ENCODE results near the gene LMNTD2. TPM values are rescaled to one million over a fixed set of nuclear protein-coding genes. Genes with fewer than 3 reads are reported as not detected.
A peak's percentile ranks its signal among the peaks of the same experiment; 100 is the strongest.
"Not testable (repeated sequence)": the region's sequence is repeated elsewhere in the genome, so short reads cannot be mapped to it uniquely, and the experiment has no call there.

The LMNTD2 gene
- total RNA-seq, 1 donor: 2.2 TPM

DNA sequence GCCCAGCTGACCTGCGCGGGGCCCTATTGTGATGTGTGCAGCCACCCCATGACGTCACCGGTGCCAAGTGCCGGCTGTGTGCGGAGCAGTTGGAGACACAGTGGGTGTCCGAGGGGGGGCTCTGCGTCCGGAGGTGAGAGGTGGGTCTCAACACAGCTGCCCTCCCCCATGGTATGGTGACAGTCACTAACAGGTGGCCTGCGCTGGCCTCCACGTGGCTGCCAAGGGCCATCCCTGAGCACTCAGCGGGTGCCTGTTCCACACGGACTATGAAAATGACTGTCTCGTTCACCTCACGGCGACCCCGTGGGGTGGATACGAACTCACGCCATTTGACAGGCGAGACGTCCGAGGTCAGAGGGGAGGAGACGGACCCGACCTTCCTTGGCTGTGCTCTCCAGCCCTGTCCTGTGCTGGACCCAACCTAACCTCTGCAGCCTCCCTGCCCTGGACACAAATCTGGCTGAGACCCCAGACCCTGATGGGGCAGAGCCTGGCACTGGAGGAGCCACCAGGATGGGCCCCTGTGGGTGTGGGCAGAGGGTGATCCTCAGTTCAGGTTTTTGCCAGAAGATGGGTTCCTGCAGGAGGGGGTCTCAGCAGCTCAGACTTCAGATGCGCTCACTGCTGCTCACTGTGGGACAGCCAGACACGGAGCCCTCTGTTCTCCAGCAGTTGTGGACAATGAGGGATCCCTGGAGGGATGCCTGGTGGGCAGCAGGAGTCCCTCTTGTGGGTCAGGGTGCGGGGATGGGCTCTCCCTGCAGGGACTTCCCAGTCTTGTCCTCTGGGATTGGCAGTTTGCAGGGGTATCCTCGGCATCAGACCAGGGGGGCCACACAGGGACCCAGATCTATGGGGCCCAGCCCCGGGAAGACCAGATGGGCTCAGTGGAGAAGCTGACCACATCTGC, 31.5 kb downstream of the LMNTD2 start:
- DNase-seq (ENCODE audit: low read depth): no peak
- H3K4me3 ChIP-seq (ENCODE audit: low read depth, low read length): no peak overlapping the region
- TF ChIP-seq, protein P1, sequence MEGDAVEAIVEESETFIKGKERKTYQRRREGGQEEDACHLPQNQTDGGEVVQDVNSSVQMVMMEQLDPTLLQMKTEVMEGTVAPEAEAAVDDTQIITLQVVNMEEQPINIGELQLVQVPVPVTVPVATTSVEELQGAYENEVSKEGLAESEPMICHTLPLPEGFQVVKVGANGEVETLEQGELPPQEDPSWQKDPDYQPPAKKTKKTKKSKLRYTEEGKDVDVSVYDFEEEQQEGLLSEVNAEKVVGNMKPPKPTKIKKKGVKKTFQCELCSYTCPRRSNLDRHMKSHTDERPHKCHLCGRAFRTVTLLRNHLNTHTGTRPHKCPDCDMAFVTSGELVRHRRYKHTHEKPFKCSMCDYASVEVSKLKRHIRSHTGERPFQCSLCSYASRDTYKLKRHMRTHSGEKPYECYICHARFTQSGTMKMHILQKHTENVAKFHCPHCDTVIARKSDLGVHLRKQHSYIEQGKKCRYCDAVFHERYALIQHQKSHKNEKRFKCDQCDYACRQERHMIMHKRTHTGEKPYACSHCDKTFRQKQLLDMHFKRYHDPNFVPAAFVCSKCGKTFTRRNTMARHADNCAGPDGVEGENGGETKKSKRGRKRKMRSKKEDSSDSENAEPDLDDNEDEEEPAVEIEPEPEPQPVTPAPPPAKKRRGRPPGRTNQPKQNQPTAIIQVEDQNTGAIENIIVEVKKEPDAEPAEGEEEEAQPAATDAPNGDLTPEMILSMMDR (IDR thresholded peaks at IDR 0.05; ENCODE audit: insufficient read depth, low read depth, low read length): no peak

DNA sequence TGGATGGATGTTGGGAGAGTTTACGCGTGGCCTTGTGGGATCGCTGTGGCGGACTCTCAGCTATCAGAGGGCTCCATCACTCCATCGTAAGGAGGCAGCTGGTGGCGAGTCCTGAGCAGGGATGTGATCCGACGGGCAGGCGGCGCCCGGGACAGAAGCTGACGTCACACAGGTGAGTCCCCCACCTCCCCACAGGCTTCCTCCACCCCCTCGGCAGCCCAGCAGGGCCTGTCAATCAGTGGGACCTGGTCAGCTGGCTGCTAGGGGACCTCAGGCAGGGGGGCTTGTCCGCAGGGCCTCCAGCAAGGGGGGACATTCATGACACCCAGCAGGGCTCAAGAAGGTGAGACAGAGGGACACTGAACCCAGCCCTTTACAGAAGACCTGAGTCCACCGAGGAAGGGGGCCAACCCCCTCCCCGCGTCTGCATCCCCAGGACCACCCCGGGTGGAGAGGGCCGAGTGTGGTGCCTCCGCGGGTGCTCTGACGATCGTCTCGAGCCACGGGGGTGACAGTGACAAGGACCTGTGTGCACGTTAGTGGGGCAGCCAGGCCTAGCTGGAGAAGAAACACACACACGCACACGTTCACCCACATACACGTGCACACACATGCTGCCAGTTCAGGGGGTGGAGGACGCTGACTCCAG, 32.2 kb downstream of the LMNTD2 start:
- no peak for DNase-seq (ENCODE audit: low read depth)
- no peak overlapping the region for H3K4me3 ChIP-seq (ENCODE audit: low read depth, low read length)
- TF ChIP-seq, protein P1 (IDR thresholded peaks at IDR 0.05; ENCODE audit: insufficient read depth, low read depth, low read length): no peak

GRCh38 chr11:526192-526591, 34.3 kb downstream of the LMNTD2 start:
- DNase-seq (ENCODE audit: low read depth): no peak
- H3K4me3 ChIP-seq (ENCODE audit: low read depth, low read length): peak overlapping the region; percentile 2
- TF ChIP-seq, protein P1 (IDR thresholded peaks at IDR 0.05; ENCODE audit: insufficient read depth, low read depth, low read length): no peak

DNA sequence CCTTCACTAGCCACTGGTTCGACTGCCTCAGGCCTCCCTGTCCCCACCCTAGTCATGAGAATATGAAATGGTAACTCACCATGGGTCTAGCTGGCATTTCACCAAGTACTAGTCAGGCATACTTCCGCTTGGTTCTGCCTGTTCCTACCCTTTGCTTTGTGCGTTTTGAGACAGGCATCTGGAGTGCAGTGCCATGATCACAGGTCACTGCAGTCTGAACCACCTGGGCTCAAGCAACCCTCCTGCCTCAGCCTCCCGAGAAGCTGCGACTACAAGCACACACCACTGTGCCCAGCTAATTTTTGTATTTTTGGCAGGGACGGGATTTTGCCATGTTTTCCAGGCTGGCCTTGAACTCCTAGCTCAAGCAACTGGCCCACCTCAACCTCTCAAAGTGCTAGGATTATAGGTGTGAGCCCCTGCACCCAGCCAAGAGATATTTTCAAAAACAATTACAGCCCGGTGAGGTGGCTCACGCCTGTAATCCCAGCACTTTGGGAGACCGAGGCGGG, 39.3 kb downstream of the LMNTD2 start:
- TF ChIP-seq, protein P1 (IDR thresholded peaks at IDR 0.05; ENCODE audit: insufficient read depth, low read depth, low read length): no peak
- DNase-seq (ENCODE audit: low read depth): no peak
- H3K4me3 ChIP-seq (ENCODE audit: low read depth, low read length): no peak overlapping the region

DNA sequence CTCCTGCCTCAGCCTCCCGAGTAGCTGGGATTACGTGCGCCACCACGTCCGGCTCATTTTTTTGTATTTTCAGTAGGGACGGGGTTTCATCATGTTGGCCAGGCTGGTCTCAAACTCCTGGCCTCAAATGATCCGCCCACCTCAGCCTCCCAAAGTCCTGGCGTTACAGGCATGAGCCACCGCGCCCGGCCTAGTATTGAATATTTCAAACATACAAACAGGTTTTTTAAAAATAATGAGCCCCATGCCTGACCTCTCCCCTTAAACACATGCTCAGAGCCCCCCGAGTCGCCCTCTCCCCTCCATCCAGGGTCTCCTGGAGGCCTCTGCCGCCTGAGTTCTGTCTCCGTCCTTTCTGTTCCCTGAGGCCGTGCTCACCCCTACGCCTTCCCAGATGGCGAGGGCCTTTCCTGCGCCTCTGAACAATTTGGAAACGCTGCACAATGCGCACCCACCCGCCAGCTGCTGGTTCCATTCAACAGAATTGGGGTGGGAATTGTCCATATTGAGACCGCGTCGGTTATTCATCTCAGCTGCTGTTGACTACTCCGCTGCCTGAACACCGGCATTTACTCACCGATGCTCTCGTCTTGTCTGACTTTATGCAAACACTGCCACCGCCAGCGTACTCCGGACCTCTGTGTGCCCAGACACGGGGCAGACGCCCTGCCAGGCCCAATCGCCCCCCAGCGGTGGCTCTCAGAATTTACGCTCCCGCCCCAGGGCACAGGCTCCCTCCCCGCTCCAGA, 39.9 kb downstream of the LMNTD2 start:
- no peak for DNase-seq (ENCODE audit: low read depth)
- TF ChIP-seq, protein P1 (IDR thresholded peaks at IDR 0.05; ENCODE audit: insufficient read depth, low read depth, low read length): peak; percentile 27
- no peak overlapping the region for H3K4me3 ChIP-seq (ENCODE audit: low read depth, low read length)

GRCh38 chr11:518463-519202, 41.9 kb downstream of the LMNTD2 start:
- TF ChIP-seq, protein P1 (IDR thresholded peaks at IDR 0.05; ENCODE audit: insufficient read depth, low read depth, low read length): peak; percentile 82
- DNase-seq (ENCODE audit: low read depth): peak; percentile 98
- peak overlapping the region; percentile 55 for H3K4me3 ChIP-seq (ENCODE audit: low read depth, low read length)

DNA sequence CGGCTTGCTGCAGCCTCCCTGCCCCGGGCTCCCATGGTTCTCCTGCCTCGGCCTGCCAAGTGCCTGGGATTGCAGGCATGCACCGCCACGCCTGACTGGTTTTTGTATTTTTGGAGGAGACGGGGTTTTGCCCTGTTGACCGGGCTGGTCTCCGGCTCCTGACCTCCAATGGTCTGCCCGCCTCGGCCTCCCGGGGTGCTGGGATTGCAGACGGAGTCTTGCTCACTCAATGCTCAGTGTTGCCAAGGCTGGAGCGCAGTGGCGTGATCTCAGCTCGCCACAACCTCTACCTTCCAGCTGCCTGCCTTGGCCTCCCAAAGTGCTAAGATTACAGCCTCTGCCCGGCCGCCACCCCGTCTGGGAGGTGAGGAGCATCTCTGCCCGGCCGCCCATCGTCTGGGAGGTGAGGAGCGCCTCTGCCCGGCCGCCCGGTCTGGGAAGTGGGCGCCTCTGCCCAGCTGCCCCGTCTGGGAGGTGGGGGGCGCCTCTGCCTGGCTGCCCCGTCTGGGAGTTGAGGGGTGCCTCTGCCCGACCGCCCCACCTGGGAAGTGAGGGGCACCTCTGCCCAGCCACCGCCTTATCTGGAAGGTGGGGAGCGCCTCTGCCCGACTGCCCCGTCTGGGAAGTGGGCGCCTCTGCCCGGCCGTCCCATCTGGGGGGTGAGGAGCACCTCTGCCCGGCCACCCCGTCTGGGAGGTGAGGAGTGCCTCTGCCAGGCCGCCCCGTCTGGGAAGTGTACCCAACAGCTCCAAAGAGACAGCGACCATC, 43.4 kb downstream of the LMNTD2 start:
- H3K4me3 ChIP-seq (ENCODE audit: low read depth, low read length); DNase-seq (ENCODE audit: low read depth): not testable (repeated sequence)
